Small intestine (tissue), 7 donors: ENCODE data around the gene ZNF433. TPM values are rescaled to one million over a fixed set of nuclear protein-coding genes. Genes with fewer than 3 reads are reported as not detected.
"Not testable (repeated sequence)": the region's sequence is repeated elsewhere in the genome, so short reads cannot be mapped to it uniquely, and the experiment has no call there.

ENCODE experiments used
- DNase-seq, 2 donors: peaks; one replicate each; pipeline versions ENCODE4 v3.0.0 to v3.0.0-alpha.2; 2013
- FAIRE-seq: peaks from 2 replicates; lab custom pipeline; 2012; peaks lifted over from hg19 to GRCh38; lab: Jason Lieb, UNC
- H3K27ac ChIP-seq, 3 donors: one replicate each; pipeline ENCODE4 v1.5.1; 2013; ENCODE audit warnings: low read length in 2 of 3, mild to moderate bottlenecking in 2 of 3, control low read depth in 1 of 3, inconsistent platforms in 1 of 3, low read depth in 1 of 3, moderate library complexity in 1 of 3
- H3K27me3 ChIP-seq, 3 donors: one replicate each; pipeline ENCODE4 v1.6.1; 2013; ENCODE audit warnings: low read length in 3 of 3, inconsistent platforms in 1 of 3; ENCODE audit not compliant: control insufficient read depth in 3 of 3, insufficient read depth in 3 of 3
- H3K36me3 ChIP-seq, 3 donors: one replicate each; pipeline ENCODE4 v1.6.1; 2013; ENCODE audit warnings: low read length in 3 of 3, inconsistent platforms in 1 of 3, low read depth in 1 of 3, mild to moderate bottlenecking in 1 of 3, moderate library complexity in 1 of 3; ENCODE audit not compliant: control insufficient read depth in 3 of 3, insufficient read depth in 2 of 3
- H3K4me1 ChIP-seq, 3 donors: one replicate each; pipeline ENCODE4 v1.6.1; 2013; ENCODE audit warnings: low read length in 2 of 3, inconsistent platforms in 1 of 3, low read depth in 1 of 3, mild to moderate bottlenecking in 1 of 3, moderate library complexity in 1 of 3; ENCODE audit not compliant: control insufficient read depth in 3 of 3, insufficient read depth in 2 of 3
- H3K4me3 ChIP-seq, 3 donors: one replicate each; pipeline ENCODE4 v1.5.1; 2013; ENCODE audit warnings: low read length in 3 of 3, control low read depth in 1 of 3, inconsistent platforms in 1 of 3, low read depth in 1 of 3, mild to moderate bottlenecking in 1 of 3, moderate library complexity in 1 of 3
- H3K9me3 ChIP-seq, 2 donors: one replicate each; pipeline ENCODE4 v1.6.1; 2013; ENCODE audit warnings: low read depth in 1 of 2, low read length in 1 of 2; ENCODE audit not compliant: control insufficient read depth in 2 of 2, insufficient read depth in 1 of 2
- WGBS, 3 donors: extraction: QIAGEN DNeasy Blood & Tissue Kit; methylation state at CpG; one replicate each; pipeline ENCODE4 v1.1.7; 2013; 5-methylcytosine and 5-hydroxymethylcytosine counted together
- polyA plus RNA-seq, 4 donors: library from polyadenylated mRNA; stranded (reverse) in 3 of 4; unstranded in 1 of 4; fragments of 200-250 nt in 3 of 4; fragments of 120-200 nt in 1 of 4; gene quantifications; one replicate each; pipeline versions ENCODE4 v1.2.1 to v1.2.3, GENCODE V29; 2013
- donor health status: healthy with polysubstance abuse.
- donor health status: control.
- donor health status: control.
- donor health status: Bipolar disorder and iron deficiency.
- donor health status: healthy.

The ZNF433 gene
- polyA plus RNA-seq, 4 donors = 0.22 to 7.0 (median 0.96) TPM

DNA sequence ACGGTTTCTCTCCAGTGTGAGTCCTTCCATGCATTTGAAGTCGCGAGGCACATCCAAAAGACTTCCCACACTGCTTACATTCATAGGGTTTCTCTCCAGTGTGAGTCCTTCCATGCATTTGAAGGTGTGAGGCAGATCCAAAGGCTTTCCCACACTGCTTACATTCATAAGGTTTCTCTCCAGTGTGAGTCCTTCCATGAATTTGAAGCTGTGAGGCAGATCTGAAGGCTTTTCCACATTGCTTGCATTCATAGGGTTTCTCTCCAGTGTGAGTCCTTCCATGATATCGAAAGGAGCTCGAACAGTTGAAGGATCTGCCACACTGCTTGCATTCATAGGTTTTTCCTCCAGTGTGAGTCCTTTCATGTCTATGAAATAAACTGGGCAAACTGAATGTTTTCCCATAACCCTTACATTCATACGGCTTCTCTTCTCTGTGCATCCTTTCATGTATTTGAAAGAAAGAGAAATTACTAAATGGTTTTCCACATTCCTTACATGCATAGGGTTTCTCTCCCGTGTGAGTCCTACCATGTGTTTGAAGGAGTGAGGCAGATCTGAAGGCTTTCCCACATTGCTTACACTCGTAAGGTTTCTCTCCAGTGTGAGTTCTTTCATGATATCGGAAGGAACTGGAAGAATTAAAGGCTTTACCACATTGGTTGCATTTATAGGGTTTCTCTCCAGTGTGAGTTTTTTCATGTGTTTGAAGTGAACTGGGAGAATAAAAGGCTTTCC, 20.3 kb downstream of the ZNF433 start:
- Histone ChIP-seq H3K36me3 (peaks cover 8 to 19% (median 15%) of the 10 kb centered on the region in 3 donors), H3K27me3 (no peaks in the 10 kb centered on the region), H3K4me1 (no peaks in the 10 kb centered on the region), H3K4me3 (no peak overlapping the region), H3K27ac (no peak overlapping the region), H3K9me3 (peaks cover 5 to 82% of the 10 kb centered on the region in 2 donors)
- 97 to 98% (median 98%) methylated on average over 9 of the region's 9 CpGs for WGBS, 3 donors
- no peak for DNase-seq
- no peak for FAIRE-seq

DNA sequence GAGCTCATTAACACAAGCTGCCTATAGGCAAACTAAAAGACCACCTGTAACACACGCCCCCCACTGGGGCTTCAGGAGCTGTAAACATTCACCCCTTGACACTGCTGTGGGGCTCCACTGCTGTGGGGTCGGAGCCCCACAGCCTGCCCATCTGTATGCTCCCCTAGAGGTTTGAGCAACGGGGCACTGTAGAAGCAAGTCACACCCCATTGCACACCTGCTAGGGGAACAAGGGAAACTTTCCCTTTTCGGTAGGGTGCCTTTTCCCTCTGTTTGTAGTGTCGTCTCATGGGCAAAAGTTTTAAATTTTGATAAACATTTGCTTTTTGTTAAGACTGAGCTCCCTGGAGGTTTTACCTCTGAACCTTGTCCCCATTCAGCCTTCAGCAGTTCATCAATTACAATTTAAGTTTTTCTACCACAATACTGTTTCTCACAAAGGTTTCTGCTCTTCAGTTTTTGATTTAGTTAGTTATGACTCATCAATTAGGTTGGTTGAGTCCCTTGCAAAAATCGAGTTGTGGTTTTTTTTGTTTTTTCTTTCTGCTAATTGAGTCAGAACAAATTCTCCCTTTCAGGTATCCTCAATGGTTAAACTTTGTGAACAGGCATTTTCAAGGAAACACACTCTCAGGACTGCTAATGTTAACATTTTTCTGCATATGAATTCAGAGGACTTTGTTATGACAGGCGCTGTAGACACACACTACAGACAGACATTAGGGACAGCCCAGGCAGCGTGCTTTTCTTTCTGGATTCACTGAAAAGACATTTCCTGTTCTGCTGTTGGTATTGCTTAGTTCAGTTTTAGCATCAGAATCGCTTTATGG, 35.1 kb downstream of the ZNF433 start:
- Histone ChIP-seq H3K27ac (no peak overlapping the region), H3K27me3 (no peaks in the 10 kb centered on the region), H3K9me3 (peaks cover 0 to 13% of the 10 kb centered on the region in 2 donors), H3K36me3 (peaks cover 0 to 12% (median 2%) of the 10 kb centered on the region in 3 donors), H3K4me1 (peaks cover 0 to 3% (median 0%) of the 10 kb centered on the region in 3 donors), H3K4me3 (no peak overlapping the region)
- FAIRE-seq (no peak), DNase-seq (no peak)
- WGBS, 3 donors = 68 to 90% (median 70%) methylated on average over 9 of the region's 9 CpGs

DNA sequence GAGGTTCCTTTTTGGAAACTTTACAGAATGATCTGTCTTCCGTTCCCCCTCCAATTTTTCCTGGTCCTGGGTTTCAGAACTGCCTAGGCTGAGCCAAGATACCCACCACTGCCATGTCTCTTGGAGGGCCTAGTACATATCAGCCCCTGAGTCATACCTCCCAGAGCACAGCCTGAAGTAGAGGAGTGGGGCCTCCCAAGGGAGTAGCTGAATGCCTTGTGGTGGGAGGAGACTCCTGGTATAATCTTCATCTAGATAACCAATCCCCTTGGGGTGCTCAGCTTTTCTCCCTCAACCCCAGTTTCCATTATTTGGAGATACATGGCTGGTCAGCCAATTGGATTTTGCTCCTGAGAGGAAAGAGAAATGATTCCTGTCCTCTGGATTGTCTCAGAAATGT, 40.3 kb downstream of the ZNF433 start:
- DNase-seq (no peak), FAIRE-seq (no peak)
- H3K27me3 ChIP-seq = no peaks in the 10 kb centered on the region
- H3K36me3 ChIP-seq = peaks cover 0 to 4% (median 2%) of the 10 kb centered on the region in 3 donors
- 92 to 100% (median 94%) methylated on average over 1 of the region's 1 CpG for WGBS, 3 donors
- H3K9me3 ChIP-seq = peaks cover 0 to 12% of the 10 kb centered on the region in 2 donors
- H3K4me1 ChIP-seq = peaks cover 0 to 3% (median 0%) of the 10 kb centered on the region in 3 donors
- H3K4me3 ChIP-seq = no peak overlapping the region
- no peak overlapping the region for H3K27ac ChIP-seq

DNA sequence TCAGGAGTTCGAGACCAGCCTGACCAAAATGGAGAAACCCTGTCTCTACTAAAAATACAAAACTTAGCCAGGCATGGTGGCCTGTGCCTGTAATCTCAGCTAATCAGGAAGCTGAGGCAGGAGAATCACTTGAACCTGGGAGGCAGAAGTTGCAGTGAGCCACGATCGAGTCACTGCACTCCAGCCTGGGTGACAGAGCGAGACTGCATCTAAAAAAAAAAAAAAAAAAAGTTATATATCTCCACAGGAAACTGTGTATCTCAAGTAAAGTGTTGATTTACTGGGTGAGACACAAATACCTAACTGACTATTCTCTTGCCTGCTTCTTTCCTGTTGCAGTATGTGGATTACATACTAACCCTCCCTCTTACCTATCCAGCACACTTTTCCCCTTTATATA, 43.6 kb downstream of the ZNF433 start:
- not testable (repeated sequence) for H3K4me3 ChIP-seq, H3K36me3 ChIP-seq, H3K27ac ChIP-seq, H3K4me1 ChIP-seq, H3K27me3 ChIP-seq, H3K9me3 ChIP-seq, DNase-seq, FAIRE-seq
- 77 to 96% (median 91%) methylated on average over 4 of the region's 4 CpGs for WGBS, 3 donors

DNA sequence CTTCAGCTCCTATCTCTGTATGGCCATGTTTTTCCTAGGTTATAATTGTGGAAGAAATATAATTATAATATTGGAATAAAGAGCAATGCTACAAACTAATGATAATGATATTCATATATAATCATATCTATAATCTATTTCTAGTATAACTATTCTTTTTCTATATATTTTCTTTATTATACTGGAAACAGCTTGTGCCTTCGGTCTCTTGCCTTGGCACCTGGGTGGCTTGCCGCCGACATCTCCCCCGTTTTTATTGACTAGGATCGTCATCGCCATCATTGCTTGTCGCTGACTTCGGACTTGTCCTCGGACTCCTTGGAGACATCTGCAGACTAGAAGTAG, 46.4 kb downstream of the ZNF433 start:
- H3K9me3 ChIP-seq = no peaks in the 10 kb centered on the region
- peak overlapping the region in 2 of 3 donors; percentile 5 to 96 for H3K4me3 ChIP-seq
- FAIRE-seq (no peak), DNase-seq (no peak)
- H3K27ac ChIP-seq = peak overlapping the region in 1 of 3 donors; percentile 88
- H3K27me3 ChIP-seq = peaks cover 0 to 3% (median 0%) of the 10 kb centered on the region in 3 donors
- 69 to 76% (median 72%) methylated on average over 9 of the region's 9 CpGs for WGBS, 3 donors
- H3K4me1 ChIP-seq = peaks cover 0 to 4% (median 0%) of the 10 kb centered on the region in 3 donors
- peaks cover 0 to 4% (median 0%) of the 10 kb centered on the region in 3 donors for H3K36me3 ChIP-seq

DNA sequence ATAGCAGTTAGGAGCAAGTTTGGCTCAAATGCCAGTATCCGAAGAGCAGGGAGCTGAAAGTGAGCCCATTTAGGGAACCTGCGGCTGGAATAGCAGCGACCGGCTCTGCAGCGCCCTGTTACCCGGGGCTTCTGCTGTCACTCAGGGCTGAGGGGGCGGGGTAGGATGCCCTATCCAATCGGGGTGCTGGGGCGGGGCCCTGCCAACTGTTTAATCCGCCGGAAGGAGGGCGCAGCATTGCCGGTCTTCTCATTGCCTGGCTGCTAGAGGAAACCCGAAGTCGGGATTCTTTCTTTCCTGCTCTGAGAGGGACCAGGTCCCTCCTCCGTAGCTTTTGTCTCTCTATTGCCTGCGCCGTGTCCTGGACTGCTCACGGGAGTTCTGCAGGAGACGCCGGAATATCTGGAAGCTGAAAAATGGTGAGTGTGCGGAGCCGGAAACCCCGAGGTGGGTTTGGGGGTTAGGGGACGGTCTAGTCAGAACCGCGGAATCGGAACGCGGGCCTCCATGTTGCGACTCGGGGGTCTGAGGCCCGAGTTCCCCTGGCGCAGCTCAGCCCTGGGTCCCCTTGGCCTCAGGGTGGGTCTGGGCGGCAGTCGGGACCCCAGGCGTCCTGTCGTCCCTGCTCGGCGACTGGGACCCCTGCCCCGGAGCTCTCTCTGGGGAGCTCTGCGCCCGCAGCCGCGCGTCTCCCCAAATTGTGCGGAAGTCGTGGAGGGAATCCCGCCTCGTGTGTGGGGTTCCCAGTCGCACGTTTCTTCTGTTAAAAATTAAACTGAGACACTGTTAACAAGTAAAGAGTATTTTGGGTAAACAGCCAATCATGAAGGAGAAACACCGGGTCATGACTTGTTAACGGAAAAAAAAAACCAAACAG, 47.8 kb downstream of the ZNF433 start:
- H3K36me3 ChIP-seq = peaks cover 0 to 4% (median 0%) of the 10 kb centered on the region in 3 donors
- peak overlapping the region; percentile 55 to 96 (median 75) for H3K4me3 ChIP-seq
- H3K27me3 ChIP-seq = peaks cover 0 to 3% (median 0%) of the 10 kb centered on the region in 3 donors
- peaks cover 0 to 6% of the 10 kb centered on the region in 2 donors for H3K9me3 ChIP-seq
- no peak for FAIRE-seq
- peak overlapping the region; percentile 60 to 88 (median 84) for H3K27ac ChIP-seq
- WGBS, 3 donors = 0 to 1% (median 0%) methylated on average over 51 to 54 of the region's 54 CpGs
- peaks cover 0 to 4% (median 0%) of the 10 kb centered on the region in 3 donors for H3K4me1 ChIP-seq
- peak; percentile 95 for DNase-seq

DNA sequence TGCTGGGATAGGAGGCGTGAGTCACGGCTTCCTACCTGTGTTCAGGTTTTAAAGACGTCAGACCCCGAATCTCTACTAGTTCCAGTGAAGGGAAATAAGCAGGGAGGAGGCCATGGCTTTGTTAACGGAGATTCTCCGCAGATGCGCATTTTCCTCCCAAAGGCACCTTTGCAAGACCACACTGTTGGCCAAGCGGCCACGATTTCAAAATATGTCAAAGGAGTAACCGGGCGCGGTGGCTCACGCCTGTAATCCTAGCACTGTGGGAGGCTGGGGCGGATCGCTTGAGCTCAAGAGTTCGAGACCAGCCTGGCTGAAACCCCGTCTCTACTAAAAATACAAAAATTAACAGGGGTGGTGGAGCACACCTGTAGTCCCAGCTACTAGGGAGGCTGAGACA, 48.7 kb downstream of the ZNF433 start:
- no peak for DNase-seq
- FAIRE-seq = no peak
- H3K27me3 ChIP-seq = peaks cover 0 to 3% (median 0%) of the 10 kb centered on the region in 3 donors
- no peak overlapping the region for H3K4me3 ChIP-seq
- no peak overlapping the region for H3K27ac ChIP-seq
- H3K9me3 ChIP-seq = peaks cover 0 to 12% of the 10 kb centered on the region in 2 donors
- 92 to 96% (median 95%) methylated on average over 17 of the region's 17 CpGs for WGBS, 3 donors
- peaks cover 0 to 4% (median 0%) of the 10 kb centered on the region in 3 donors for H3K4me1 ChIP-seq
- H3K36me3 ChIP-seq = peaks cover 0 to 4% (median 0%) of the 10 kb centered on the region in 3 donors
